Hippocampal formation (tissue), 2 donors: ENCODE results near the gene SPPL3.
A peak's percentile ranks its signal among the peaks of the same experiment; 100 is the strongest.
"Not testable (repeated sequence)": the region's sequence is repeated elsewhere in the genome, so short reads cannot be mapped to it uniquely, and the experiment has no call there.

Experiments
- DNase-seq, 2 donors: peaks; one replicate each; lab custom pipeline; 2025; lab: John Stamatoyannopoulos, UW

Gene SPPL3

GRCh38 chr12:120844297-120844696 lies 59.9 kb downstream of the SPPL3 start:
- no peak for DNase-seq

- no peak for DNase-seq
Measured at GRCh38 chr12:120843472-120843871, 60.7 kb downstream of the SPPL3 start.

- no peak for DNase-seq
Measured at GRCh38 chr12:120842595-120842994, 61.6 kb downstream of the SPPL3 start.

- DNase-seq, result peak in 1 of 2 donors; percentile 81
Measured at GRCh38 chr12:120841525-120841924, 62.6 kb downstream of the SPPL3 start.

- no peak for DNase-seq
Measured at GRCh38 chr12:120839503-120839902, 64.7 kb downstream of the SPPL3 start.

- not testable (repeated sequence) for DNase-seq
Measured at GRCh38 chr12:120838629-120839383, 65.4 kb downstream of the SPPL3 start.

- no peak for DNase-seq
Measured at GRCh38 chr12:120836114-120836684, 68.0 kb downstream of the SPPL3 start.

- no peak for DNase-seq
Measured at GRCh38 chr12:120835657-120836056, 68.5 kb downstream of the SPPL3 start.

- no peak for DNase-seq
Measured at GRCh38 chr12:120835304-120835612, 68.9 kb downstream of the SPPL3 start.

GRCh38 chr12:120834489-120835303 lies 69.5 kb downstream of the SPPL3 start:
- no peak for DNase-seq

GRCh38 chr12:120833849-120834248 lies 70.3 kb downstream of the SPPL3 start:
- DNase-seq, result no peak

- DNase-seq, result no peak
Measured at GRCh38 chr12:120832737-120833136, 71.4 kb downstream of the SPPL3 start.

- DNase-seq, result peak in 1 of 2 donors; percentile 44
Measured at GRCh38 chr12:120831648-120832267, 72.4 kb downstream of the SPPL3 start.

GRCh38 chr12:120830966-120831365 lies 73.2 kb downstream of the SPPL3 start:
- DNase-seq, result no peak

GRCh38 chr12:120830052-120830940 lies 73.9 kb downstream of the SPPL3 start:
- no peak for DNase-seq

- DNase-seq, result no peak
Measured at GRCh38 chr12:120826335-120826734, 77.8 kb downstream of the SPPL3 start.

- no peak for DNase-seq
Measured at GRCh38 chr12:120825337-120825736, 78.8 kb downstream of the SPPL3 start.

GRCh38 chr12:120822832-120823503 lies 81.2 kb downstream of the SPPL3 start:
- no peak for DNase-seq

GRCh38 chr12:120821878-120822277 lies 82.3 kb downstream of the SPPL3 start:
- peak in 1 of 2 donors; percentile 48 for DNase-seq

- DNase-seq, result no peak
Measured at GRCh38 chr12:120820884-120821510, 83.2 kb downstream of the SPPL3 start.
